Cardiac muscle cell (in vitro differentiated cells and primary cell): ENCODE data around the gene PTDSS2. TPM values are rescaled to one million over a fixed set of nuclear protein-coding genes. Genes with fewer than 3 reads are reported as not detected.

Source experiments
- DNase-seq, 2 donors: peaks; one replicate each; pipeline versions ENCODE4 v3.0.0 to v3.0.0-alpha.2; 2010 to 2017; ENCODE audit warnings: low read depth in 1 of 2, low spot score in 1 of 2
- H3K27ac ChIP-seq: fragments of 200-600 bp; sonication (generic); 2 replicates; pipeline ENCODE4 v1.5.1; 2016
- H3K27me3 ChIP-seq: fragments of 200-600 bp; sonication (generic); 2 replicates; pipeline ENCODE4 v1.6.0; 2016; ENCODE audit warnings: control low read depth
- H3K36me3 ChIP-seq: fragments of 200-600 bp; sonication (generic); 2 replicates; pipeline ENCODE4 v1.5.1; 2016; ENCODE audit warnings: control low read depth
- H3K4me1 ChIP-seq: fragments of 200-600 bp; sonication (generic); 2 replicates; pipeline ENCODE4 v1.8.1; 2017; ENCODE audit warnings: low read depth, mild to moderate bottlenecking, mixed run types
- H3K4me3 ChIP-seq: fragments of 200-600 bp; sonication (generic); 2 replicates; pipeline ENCODE4 v1.5.1; 2016; ENCODE audit warnings: mild to moderate bottlenecking
- H3K9me3 ChIP-seq: fragments of 200-600 bp; sonication (generic); 2 replicates; pipeline ENCODE4 v1.5.1; 2017; ENCODE audit warnings: low read depth, mild to moderate bottlenecking, control low read depth
- CTCF ChIP-seq: IDR thresholded peaks from 2 replicates; pipeline ENCODE4 v1.5.1; 2012; ENCODE audit warnings: low read depth, mild to moderate bottlenecking, low read length
- polyA plus RNA-seq: library from polyadenylated mRNA; unstranded; fragments of >200 nt; fragmentation: Nextera tagmentation; extraction: Ambion mirVana; gene quantifications from 2 replicates; pipeline ENCODE4 v1.2.1, GENCODE V29; 2016
- total RNA-seq: library from RNA; depleted of rRNA; stranded (reverse); fragments of >200 nt; gene quantifications from 2 replicates; pipeline ENCODE4 v1.2.3, GENCODE V29; 2016

The PTDSS2 gene
- total and polyA plus RNA-seq, 2 experiments from 2014 or later, result 69.6 to 202 TPM

GRCh38 chr11:506995-507726 lies 57.1 kb downstream of the PTDSS2 start, which contains the start of gene RNH1:
Gene RNH1 (minus strand): TSS chr11:507242. CDS start chr11:502162, 5,080 bp downstream.
- H3K9me3 ChIP-seq, result no peaks in the 10 kb centered on the region
- peak; percentile 98 for DNase-seq
- H3K4me3 ChIP-seq, result peak within 1 kb of the TSS; percentile 71
- H3K27ac ChIP-seq, result peak within 1 kb of the TSS; percentile 100
- no peak for TF ChIP-seq CTCF
- no peaks in the 10 kb centered on the region for H3K27me3 ChIP-seq
- H3K4me1 ChIP-seq, result peaks cover 5% of the 10 kb centered on the region
- no peaks in the 10 kb centered on the region for H3K36me3 ChIP-seq

GRCh38 chr11:507727-508515 lies 57.8 kb downstream of the PTDSS2 start:
- peak overlapping the region; percentile 100 for H3K27ac ChIP-seq
- H3K4me3 ChIP-seq, result peak overlapping the region; percentile 71
- no peak for TF ChIP-seq CTCF
- no peaks in the 10 kb centered on the region for H3K9me3 ChIP-seq
- H3K36me3 ChIP-seq, result no peaks in the 10 kb centered on the region
- peaks cover 5% of the 10 kb centered on the region for H3K4me1 ChIP-seq
- H3K27me3 ChIP-seq, result no peaks in the 10 kb centered on the region
- peak in 1 of 2 donors; percentile 33 for DNase-seq

- Histone ChIP-seq H3K36me3 (no peaks in the 10 kb centered on the region), H3K4me1 (peaks cover 5% of the 10 kb centered on the region), H3K27ac (no peak overlapping the region), H3K27me3 (no peaks in the 10 kb centered on the region), H3K4me3 (no peak overlapping the region), H3K9me3 (no peaks in the 10 kb centered on the region)
- no peak for DNase-seq
- TF ChIP-seq CTCF, result no peak
These were observed 58.9 kb downstream of the PTDSS2 start for GRCh38 chr11:508956-509355.

GRCh38 chr11:512761-513595 lies 62.9 kb downstream of the PTDSS2 start:
- H3K27ac ChIP-seq, result no peak overlapping the region
- DNase-seq, result no peak
- H3K27me3 ChIP-seq, result no peaks in the 10 kb centered on the region
- H3K4me1 ChIP-seq, result no peaks in the 10 kb centered on the region
- H3K4me3 ChIP-seq, result no peak overlapping the region
- TF ChIP-seq CTCF, result no peak
- no peaks in the 10 kb centered on the region for H3K36me3 ChIP-seq
- no peaks in the 10 kb centered on the region for H3K9me3 ChIP-seq

GRCh38 chr11:514606-515005 lies 64.5 kb downstream of the PTDSS2 start:
- no peaks in the 10 kb centered on the region for H3K27me3 ChIP-seq
- TF ChIP-seq CTCF, result no peak
- H3K4me3 ChIP-seq, result no peak overlapping the region
- no peaks in the 10 kb centered on the region for H3K4me1 ChIP-seq
- DNase-seq, result no peak
- H3K27ac ChIP-seq, result no peak overlapping the region
- H3K36me3 ChIP-seq, result no peaks in the 10 kb centered on the region
- no peaks in the 10 kb centered on the region for H3K9me3 ChIP-seq
